K562 (cell line): ENCODE data around the gene LSM4. TPM values are rescaled to one million over a fixed set of nuclear protein-coding genes. Genes with fewer than 3 reads are reported as not detected.

Experiments
- ATAC-seq: fragments of 200-7000 bp; cut with Tn5 transposase; 3 replicates; pipeline ENCODE4 v1.9.1; 2020; ENCODE audit warnings: moderate library complexity
- BruUV-seq: library from RNA; stranded (reverse); fragments of 400-500 nt; replicated peaks from 2 replicates; lab custom pipeline; 2021; lab: Mats Ljungman, UMichigan
- CTCF ChIA-PET: fragments of 300-600 bp; formaldehyde crosslinking; extraction: SDS; loops from one replicate; lab custom pipeline; 2021; ENCODE audit warnings: low intra/inter-chr PET ratio; lab: Yijun Ruan, JAX
- POLR2A ChIA-PET: fragments of 300-600, 350-650 bp; sonication (Branson Sonifier 250); formaldehyde crosslinking; extraction: SDS; loops from one replicate; lab custom pipeline; 2021; ENCODE audit warnings: antibody characterized with exemption, inconsistent platforms; lab: Yijun Ruan, JAX
- DNase-seq, 4 experiments: peaks; one replicate each; pipeline versions ENCODE4 v3.0.0 to v3.0.0-alpha.2; 2011 to 2018; ENCODE audit warnings: low spot score in 3 of 4, mixed read lengths in 3 of 4; ENCODE audit errors: extremely low read depth in 1 of 4
- FAIRE-seq: peaks from 2 replicates; lab custom pipeline; 2011; peaks lifted over from hg19 to GRCh38; lab: Jason Lieb, UNC
- H2AFZ ChIP-seq: 2 replicates; pipeline ENCODE4 v1.6.0; 2011; ENCODE audit warnings: low read depth, low read length, control low read depth, inconsistent platforms
- H3K27ac ChIP-seq: fragments of 200-600 bp; 3 replicates; pipeline ENCODE4 v1.8.0; 2011; ENCODE audit warnings: low read depth, mild to moderate bottlenecking, control low read depth, inconsistent platforms, low read length, moderate library complexity, mixed read lengths; ENCODE audit errors: extremely low read depth
- H3K27me3 ChIP-seq, 2 experiments: fragments of 300-600 bp in 1 of 2; 2 replicates in 1 of 2; 3 replicates in 1 of 2; pipeline versions ENCODE4 v1.6.0 to v1.8.0; 2011; ENCODE audit warnings: inconsistent platforms in 2 of 2, low read length in 2 of 2, mild to moderate bottlenecking in 1 of 2, mixed read lengths in 1 of 2, moderate library complexity in 1 of 2; ENCODE audit not compliant: control insufficient read depth in 2 of 2, insufficient read depth in 2 of 2
- H3K36me3 ChIP-seq: fragments of 300-600 bp; 3 replicates; pipeline ENCODE4 v1.8.0; 2011; ENCODE audit warnings: mild to moderate bottlenecking, low read length, inconsistent platforms; ENCODE audit not compliant: control insufficient read depth, insufficient read depth
- H3K4me1 ChIP-seq, 2 experiments: fragments of 200-600 bp in 1 of 2; replicated peaks in 1 of 2; 2 replicates in 1 of 2; 3 replicates in 1 of 2; pipeline versions ENCODE4 v1.5.1 to v1.8.0; 2011; ENCODE audit warnings: inconsistent platforms in 2 of 2, low read length in 2 of 2, mild to moderate bottlenecking in 1 of 2, mixed read lengths in 1 of 2, moderate library complexity in 1 of 2; ENCODE audit not compliant: control insufficient read depth in 2 of 2, insufficient read depth in 2 of 2
- H3K4me2 ChIP-seq: 2 replicates; pipeline ENCODE4 v1.6.1; 2011; ENCODE audit warnings: low read length, control low read depth, inconsistent platforms, mixed read lengths; ENCODE audit not compliant: insufficient read depth
- H3K4me3 ChIP-seq: fragments of 200-600 bp; sonication (generic), shearing (Covaris generic); 2 replicates; pipeline ENCODE4 v1.5.1; 2016; ENCODE audit warnings: control low read depth, inconsistent platforms
- H3K79me2 ChIP-seq: fragments of 200-600 bp; 3 replicates; pipeline ENCODE4 v1.8.0; 2011; ENCODE audit warnings: low read length, inconsistent platforms; ENCODE audit not compliant: control insufficient read depth, insufficient read depth
- H3K9ac ChIP-seq, 2 experiments: 2 replicates each; pipeline versions ENCODE4 v1.6.0 to v1.6.1; 2011; ENCODE audit warnings: low read depth in 2 of 2, low read length in 2 of 2, control low read depth in 1 of 2, inconsistent platforms in 1 of 2, mild to moderate bottlenecking in 1 of 2, mixed read lengths in 1 of 2; ENCODE audit not compliant: insufficient read depth in 1 of 2
- H3K9me1 ChIP-seq: one replicate; pipeline ENCODE4 v1.6.0; 2011; ENCODE audit warnings: inconsistent platforms, mild to moderate bottlenecking, low read length, moderate library complexity; ENCODE audit not compliant: control insufficient read depth, insufficient read depth
- H3K9me3 ChIP-seq: replicated peaks from 2 replicates; pipeline ENCODE4 v1.5.1; 2011; ENCODE audit warnings: low read depth, low read length, inconsistent platforms; ENCODE audit not compliant: control insufficient read depth, insufficient read depth
- H4K20me1 ChIP-seq: replicated peaks from 2 replicates; pipeline ENCODE4 v1.6.1; 2011; ENCODE audit warnings: low read length, inconsistent platforms, mixed read lengths; ENCODE audit not compliant: control insufficient read depth, insufficient read depth
- ASH1L ChIP-seq: fragments of 450-650 bp; IDR thresholded peaks from 2 replicates; pipeline ENCODE4 v1.6.1; 2018; ENCODE audit warnings: borderline replicate concordance, mild to moderate bottlenecking, low read depth; ENCODE audit not compliant: partially characterized antibody
- E2F4 ChIP-seq: sonication (generic); formaldehyde crosslinking; IDR thresholded peaks from 2 replicates; pipeline ENCODE4 v1.8.0; 2022; ENCODE audit warnings: mild to moderate bottlenecking, low read depth, missing genetic modification reagents
- EP300 ChIP-seq: IDR thresholded peaks from 2 replicates; pipeline ENCODE4 v1.6.1; 2012; ENCODE audit warnings: low read length, improper control_type of control experiment
- FOSL1 ChIP-seq: fragments of 200-800 bp; sonication (Bioruptor generic); conservative IDR thresholded peaks from 2 replicates; pipeline ENCODE4 v1.6.1; 2016; ENCODE audit warnings: missing genetic modification characterization, missing compliant biosample characterization
- FOXA3 ChIP-seq, 2 experiments: fragments of 450-650 bp in 1 of 2; sonication (generic) in 1 of 2; formaldehyde crosslinking; IDR thresholded peaks in 1 of 2; conservative IDR thresholded peaks in 1 of 2; 2 replicates each; pipeline versions ENCODE4 v1.4.0 to v1.8.0; 2020 to 2022; ENCODE audit warnings: mild to moderate bottlenecking in 2 of 2, missing genetic modification reagents in 1 of 2
- HDAC6 ChIP-seq: IDR thresholded peaks from 2 replicates; pipeline ENCODE4 v1.6.1; 2012; ENCODE audit warnings: low read depth, mild to moderate bottlenecking, control low read depth, inconsistent platforms, low read length, moderate library complexity
- MNT ChIP-seq, 2 experiments: fragments of 450-650 bp; conservative IDR thresholded peaks; 2 replicates each; pipeline ENCODE4 v1.6.1; 2017; ENCODE audit warnings: mild to moderate bottlenecking in 2 of 2, moderate library complexity in 2 of 2
- NFE2 ChIP-seq: IDR thresholded peaks from 2 replicates; pipeline ENCODE4 v1.6.1; 2014; ENCODE audit warnings: antibody characterized with exemption, low read depth
- POLR2B ChIP-seq: fragments of 450-650 bp; IDR thresholded peaks from 2 replicates; pipeline ENCODE4 v1.6.1; 2018; ENCODE audit warnings: low read depth; ENCODE audit not compliant: partially characterized antibody
- POLR2G ChIP-seq: fragments of 200-400 bp; formaldehyde crosslinking; IDR thresholded peaks from 2 replicates; pipeline ENCODE4 v1.6.1; 2017; ENCODE audit warnings: low read depth, mild to moderate bottlenecking, antibody characterized with exemption, low read length, moderate library complexity
- RB1 ChIP-seq: fragments of 450-650 bp; IDR thresholded peaks from 2 replicates; pipeline ENCODE4 v1.6.1; 2017; ENCODE audit warnings: low read depth, mild to moderate bottlenecking
- SAFB2 ChIP-seq: fragments of 200-400 bp; formaldehyde crosslinking; IDR thresholded peaks from 2 replicates; pipeline ENCODE4 v1.6.1; 2018; ENCODE audit warnings: borderline replicate concordance, low read length, low read depth, moderate library complexity; ENCODE audit not compliant: severe bottlenecking
- STAT6 ChIP-seq: sonication (generic); formaldehyde crosslinking; IDR thresholded peaks from 2 replicates; pipeline ENCODE4 v1.8.1; 2023; ENCODE audit warnings: mild to moderate bottlenecking, missing genetic modification reagents
- TEAD1 ChIP-seq, 2 experiments: fragments of 450-650 bp in 1 of 2; sonication (generic) in 1 of 2; formaldehyde crosslinking; IDR thresholded peaks; 2 replicates each; pipeline versions ENCODE4 v1.4.0 to v1.8.0; 2020 to 2022; ENCODE audit warnings: mild to moderate bottlenecking in 2 of 2, missing genetic modification reagents in 1 of 2
- ZKSCAN1 ChIP-seq: fragments of 150-350 bp; IDR thresholded peaks from 2 replicates; pipeline ENCODE4 v1.6.1; 2016; ENCODE audit warnings: low read depth, low read length
- ZNF668 ChIP-seq: fragments of 250-450 bp; sonication (Bioruptor Pico); IDR thresholded peaks from 2 replicates; pipeline ENCODE4 v1.8.0; 2022; ENCODE audit warnings: mild to moderate bottlenecking, inconsistent platforms
- WGBS: fragments of 100-300 bp; shearing (Covaris generic); methylation state at CpG from one replicate; pipeline ENCODE4 v1.1.6; 2016; ENCODE audit warnings: low coverage, mixed read lengths; ENCODE audit not compliant: insufficient coverage; ENCODE audit errors: missing lambda C conversion rate; 5-methylcytosine and 5-hydroxymethylcytosine counted together
- in situ Hi-C: fragments of 300-500 bp; cut with MboI; formaldehyde crosslinking; loops from 4 replicates; pipeline ENCODE4 v1.15.0; 2018; ENCODE audit warnings: inconsistent platforms, mixed read lengths
- intact Hi-C: fragments of 100-400 bp; cut with micrococcal nuclease; formaldehyde crosslinking; loops from 2 replicates; pipeline ENCODE4 v1.14.2; 2022
- polyA plus RNA-seq, 8 experiments: library from polyadenylated mRNA; depleted of rRNA in 4 of 8; stranded (reverse) in 5 of 8; unstranded in 3 of 8; fragments of >200 nt; fragmentation: Nextera tagmentation in 2 of 8; fragmentation: Illumina TruSeq in 1 of 8; extraction: Ambion mirVana in 2 of 8; extraction: Trizol in 1 of 8; gene quantifications; 2 replicates each; pipeline versions ENCODE4 v1.2.1 to v1.2.3, GENCODE V29; 2011 to 2014; ENCODE audit warnings: inconsistent platforms in 1 of 8, missing spikeins in 1 of 8
- total RNA-seq, 7 experiments: library from RNA; depleted of rRNA in 6 of 7; stranded (reverse); fragments of >200 nt in 6 of 7; fragmentation: Illumina TruSeq in 2 of 7; extraction: Trizol in 2 of 7; gene quantifications; 2 replicates each; pipeline versions ENCODE4 v1.2.1 to v1.2.3, GENCODE V29; 2011 to 2021; ENCODE audit warnings: low replicate concordance in 1 of 7

Gene LSM4
- total and polyA plus RNA-seq, 9 of the 15 experiments (the other 6 are each of a cell fraction or from before 2014, with no cell fraction given), result 11.9 to 763 (median 202) TPM

DNA sequence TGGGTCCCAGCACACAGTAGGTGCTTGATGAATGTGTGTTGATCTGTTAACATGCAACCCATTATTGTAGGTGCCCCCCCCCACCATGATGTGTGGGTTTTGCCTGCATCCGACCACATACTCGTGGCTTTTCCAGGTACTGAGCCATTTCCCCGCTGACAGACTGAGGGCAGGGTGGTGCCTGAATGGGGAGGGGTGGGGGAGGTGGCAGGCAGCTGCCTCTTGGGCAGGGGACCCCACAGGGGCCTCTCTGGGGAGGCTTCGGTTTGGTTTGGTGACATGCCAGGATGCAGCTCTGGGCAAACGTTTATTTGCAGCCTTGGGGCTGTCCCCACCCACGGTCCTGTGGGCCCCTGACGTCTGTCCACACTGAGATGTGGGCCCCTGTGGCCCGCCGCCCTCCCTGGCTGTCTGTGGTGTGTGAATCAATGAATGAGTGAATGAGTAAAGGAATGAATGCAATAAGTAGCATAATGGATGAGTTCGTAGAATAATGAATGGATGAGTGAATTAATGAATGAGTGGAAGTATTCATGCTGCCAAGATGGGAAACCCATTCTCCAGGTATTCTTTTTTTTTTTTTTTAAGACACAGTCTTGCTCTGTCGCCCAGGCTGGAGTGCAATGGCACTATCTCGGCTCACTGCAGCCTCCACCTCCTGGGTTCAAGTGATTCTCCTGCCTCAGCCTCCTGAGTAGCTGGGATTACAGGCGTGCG, 32.4 kb downstream of the LSM4 start:
- Histone ChIP-seq H3K9me3 (no peaks in the 10 kb centered on the region), H3K4me3 (no peak overlapping the region), H3K27me3 (no peaks in the 10 kb centered on the region), H3K9me1 (no peaks in the 10 kb centered on the region), H3K27ac (peak overlapping the region; percentile 69), H3K4me1 (peaks cover 31 to 69% of the 10 kb centered on the region in 2 experiments), H4K20me1 (no peaks in the 10 kb centered on the region), H2AFZ (peak overlapping the region; percentile 72), H3K79me2 (peaks cover 19% of the 10 kb centered on the region; the same call in 2 of the 3 replicates), H3K4me2 (peak overlapping the region; percentile 26; the same call in 1 of the 2 replicates), H3K36me3 (no peaks in the 10 kb centered on the region), H3K9ac (peak overlapping the region; percentile 83 to 98; a peak in 3 of 4 replicates)
- no TSS peak for BruUV-seq
- DNase-seq, result peak in 3 of 4 experiments; percentile 9 to 70 (median 37)
- FAIRE-seq, result peak; percentile 37
- WGBS, result 40% methylated on average over 10 of the region's 14 CpGs
- ATAC-seq, result no peak
- ChIA-PET POLR2A (interaction anchor here (0.6 to 1.4 kb wide), 4 partner anchors 9 to 103 kb away, joined by 3 to 8 read pairs (median 4); partner anchors contain the start of genes GDF15 and JUND), CTCF (no interaction called here)
- in situ Hi-C loops, result no loop called here
- intact Hi-C loops, result loop anchor here (1.0 kb wide), 1 partner anchor 28 kb away; no protein-coding TSS in a partner anchor
- TF ChIP-seq SAFB2, result no peak
- TF ChIP-seq MNT (conservative IDR thresholded peaks at IDR 0.05), result 0 out of 4 replicates have a peak, but pooled peaks of 1 of the 2 experiments have one; percentile 21
- no peak for TF ChIP-seq STAT6
- no peak for TF ChIP-seq TEAD1 (CRISPR knock-in tag; IDR thresholded peaks at IDR 0.05)
- TF ChIP-seq FOSL1 (tag), result no peak
- TF ChIP-seq HDAC6, result no peak
- no peak for TF ChIP-seq E2F4 (CRISPR knock-in tag)
- no peak for TF ChIP-seq ZNF668
- TF ChIP-seq POLR2G, result no peak
- TF ChIP-seq POLR2B, result no peak
- peak; percentile 15 for TF ChIP-seq ASH1L
- no peak for TF ChIP-seq FOXA3 (CRISPR knock-in tag; conservative IDR thresholded peaks at IDR 0.05 in 1 of 2, IDR thresholded peaks at IDR 0.05 in 1 of 2)
- 0 out of 2 replicates have a peak, but pooled peaks have one; percentile 8 for TF ChIP-seq NFE2
- TF ChIP-seq ZKSCAN1, result peak; percentile 97
- TF ChIP-seq RB1, result no peak
- no peak for TF ChIP-seq EP300
